GM18867 (cell line): ENCODE data around the gene KRTAP9-6.
"Not testable (repeated sequence)": the region's sequence is repeated elsewhere in the genome, so short reads cannot be mapped to it uniquely, and the experiment has no call there.

ENCODE experiments used
- ATAC-seq: cut with Tn5 transposase; IDR thresholded peaks from one replicate; pipeline ENCODE4 v1.9.1; 2021; ENCODE audit warnings: mild to moderate bottlenecking, moderate library complexity; ENCODE audit not compliant: unreplicated experiment

Gene KRTAP9-6, protein sequence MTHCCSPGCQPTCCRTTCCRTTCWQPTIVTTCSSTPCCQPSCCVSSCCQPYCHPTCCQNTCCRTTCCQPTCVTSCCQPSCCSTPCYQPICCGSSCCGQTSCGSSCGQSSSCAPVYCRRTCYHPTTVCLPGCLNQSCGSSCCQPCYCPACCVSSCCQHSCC

GRCh38 chr17:41265078-41265477 is at the start of gene KRTAP9-6:
Gene KRTAP9-6, plus strand, starts transcription at chr17:41265378. Its CDS starts 0 bp downstream, at chr17:41265378.
- no peak for ATAC-seq

- ATAC-seq, result no peak
Measured at GRCh38 chr17:41215681-41216080, 49.5 kb upstream of the KRTAP9-6 start.

DNA sequence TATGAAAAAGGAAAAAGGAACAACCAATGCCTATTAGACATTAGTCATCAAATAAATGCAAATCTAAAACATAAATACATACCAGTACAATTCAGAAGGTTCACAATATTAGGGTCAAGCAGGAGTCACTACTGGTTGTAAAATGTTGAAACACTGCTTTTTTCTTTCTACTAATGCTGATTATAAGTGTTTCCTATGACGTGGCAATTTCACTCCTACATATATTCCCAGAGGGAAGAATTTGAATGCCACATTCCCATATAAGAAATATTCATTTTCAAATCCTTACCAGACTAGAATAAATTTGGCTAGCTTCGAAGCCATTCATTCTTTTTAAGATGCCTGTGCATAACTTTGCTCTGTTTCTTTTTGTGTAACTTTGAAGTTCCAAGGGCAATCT is 41.4 kb upstream of the KRTAP9-6 start:
- ATAC-seq, result no peak

DNA sequence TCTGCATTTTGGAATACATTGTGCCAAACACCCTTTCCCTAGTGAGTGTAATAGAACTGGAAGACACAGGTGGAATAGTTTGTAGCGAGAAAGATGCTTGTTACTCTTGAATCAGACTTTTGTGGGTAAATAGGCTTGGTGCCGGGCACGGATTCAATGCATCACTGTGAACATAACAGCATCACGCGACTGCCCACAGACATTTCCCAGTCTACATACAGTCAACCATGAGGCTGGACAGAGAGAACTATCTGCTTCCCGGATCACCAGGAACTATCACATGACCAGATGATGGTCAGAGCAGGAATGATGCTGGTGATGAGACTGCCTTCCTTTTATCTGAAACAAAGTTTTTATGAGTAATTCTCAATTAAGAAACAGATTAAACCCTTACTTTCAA is 39.1 kb upstream of the KRTAP9-6 start:
- ATAC-seq, result no peak

DNA sequence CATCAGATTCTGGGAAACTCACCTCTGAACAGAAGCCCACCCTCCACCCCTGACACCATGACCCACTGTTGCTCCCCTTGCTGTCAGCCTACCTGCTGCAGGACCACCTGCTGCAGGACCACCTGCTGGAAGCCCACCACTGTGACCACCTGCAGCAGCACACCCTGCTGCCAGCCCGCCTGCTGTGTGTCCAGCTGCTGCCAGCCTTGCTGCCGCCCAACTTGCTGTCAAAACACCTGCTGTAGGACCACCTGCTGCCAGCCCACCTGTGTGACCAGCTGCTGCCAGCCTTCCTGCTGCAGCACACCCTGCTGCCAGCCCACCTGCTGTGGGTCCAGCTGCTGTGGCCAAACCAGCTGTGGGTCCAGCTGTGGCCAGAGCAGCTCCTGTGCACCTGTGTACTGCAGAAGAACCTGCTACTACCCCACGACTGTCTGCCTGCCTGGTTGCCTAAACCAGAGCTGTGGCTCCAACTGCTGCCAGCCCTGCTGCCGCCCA is 38.5 kb upstream of the KRTAP9-6 start, which contains the start of gene KRTAP9-2:
TSS of gene KRTAP9-2 (plus strand) at position 51 of the 498 bp plus-strand sequence. CDS start at position 58, 7 bp downstream.
- ATAC-seq, result not testable (repeated sequence)

- ATAC-seq, result no peak
Measured at GRCh38 chr17:41230094-41230493, 35.1 kb upstream of the KRTAP9-6 start.

GRCh38 chr17:41231731-41232130 is 33.4 kb upstream of the KRTAP9-6 start:
- no peak for ATAC-seq

GRCh38 chr17:41232399-41233105 is 32.6 kb upstream of the KRTAP9-6 start, which contains the start of gene KRTAP9-3:
Gene KRTAP9-3, plus strand, starts transcription at chr17:41232449. Its CDS starts 53 bp downstream, at chr17:41232502.
- not testable (repeated sequence) for ATAC-seq

DNA sequence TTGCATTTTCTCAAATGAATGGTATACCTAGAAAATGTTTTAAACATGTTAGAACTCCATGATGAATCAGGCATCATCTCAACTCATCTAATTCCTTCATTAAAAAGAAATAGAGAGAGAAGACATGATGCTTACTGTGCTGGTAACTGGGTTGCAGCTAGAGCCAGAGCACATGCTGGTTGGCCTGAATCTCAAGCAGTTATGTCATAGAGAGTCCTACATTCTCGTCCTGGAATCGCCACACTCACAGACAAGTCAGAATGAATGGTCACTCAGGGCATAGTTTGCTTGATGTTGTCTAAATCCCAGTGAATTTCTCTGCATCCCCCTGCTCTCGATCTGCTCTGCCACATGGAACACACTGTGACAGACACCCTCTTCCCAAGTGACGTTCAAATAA is 28.1 kb upstream of the KRTAP9-6 start:
- ATAC-seq, result not testable (repeated sequence)

DNA sequence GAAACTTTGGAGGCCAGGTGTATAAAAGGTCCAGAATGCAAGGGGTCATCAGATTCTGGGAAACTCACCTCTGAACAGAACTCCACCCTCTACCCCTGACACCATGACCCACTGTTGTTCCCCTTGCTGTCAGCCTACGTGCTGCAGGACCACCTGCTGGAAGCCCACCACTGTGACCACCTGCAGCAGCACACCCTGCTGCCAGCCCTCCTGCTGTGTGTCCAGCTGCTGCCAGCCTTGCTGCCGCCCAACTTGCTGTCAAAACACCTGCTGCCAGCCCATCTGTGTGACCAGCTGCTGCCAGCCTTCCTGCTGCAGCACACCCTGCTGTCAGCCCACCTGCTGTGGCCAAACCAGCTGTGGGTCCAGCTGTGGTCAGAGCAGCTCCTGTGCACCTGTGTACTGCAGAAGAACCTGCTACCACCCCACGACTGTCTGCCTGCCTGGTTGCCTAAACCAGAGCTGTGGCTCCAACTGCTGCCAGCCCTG is 27.2 kb upstream of the KRTAP9-6 start, which contains the start of gene KRTAP9-8:
TSS of gene KRTAP9-8 (plus strand) at position 51 of the 489 bp plus-strand sequence. CDS start at position 104, 53 bp downstream.
- ATAC-seq, result not testable (repeated sequence)

GRCh38 chr17:41246995-41247787 is 18.0 kb upstream of the KRTAP9-6 start:
- not testable (repeated sequence) for ATAC-seq

DNA sequence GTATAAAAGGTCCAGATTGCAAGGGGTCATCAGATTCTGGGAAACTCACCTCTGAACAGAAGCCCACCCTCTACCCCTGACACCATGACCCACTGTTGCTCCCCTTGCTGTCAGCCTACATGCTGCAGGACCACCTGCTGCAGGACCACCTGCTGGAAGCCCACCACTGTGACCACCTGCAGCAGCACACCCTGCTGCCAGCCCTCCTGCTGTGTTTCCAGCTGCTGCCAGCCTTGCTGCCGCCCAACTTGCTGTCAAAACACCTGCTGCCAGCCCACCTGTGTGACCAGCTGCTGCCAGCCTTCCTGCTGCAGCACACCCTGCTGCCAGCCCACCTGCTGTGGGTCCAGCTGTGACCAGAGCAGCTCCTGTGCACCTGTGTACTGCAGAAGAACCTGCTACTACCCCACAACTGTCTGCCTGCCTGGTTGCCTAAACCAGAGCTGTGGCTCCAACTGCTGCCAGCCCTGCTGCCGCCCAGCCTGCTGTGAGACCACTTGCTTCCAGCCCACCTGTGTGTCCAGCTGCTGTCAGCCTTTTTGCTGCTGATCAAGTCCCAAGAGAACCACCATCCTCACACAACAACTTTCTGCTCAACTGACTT is 15.4 kb upstream of the KRTAP9-6 start, which contains the start of gene KRTAP9-4:
TSS of gene KRTAP9-4 (plus strand) at position 51 of the 604 bp plus-strand sequence. CDS start at position 85, 34 bp downstream.
- not testable (repeated sequence) for ATAC-seq

GRCh38 chr17:41251261-41251660 is 13.9 kb upstream of the KRTAP9-6 start:
- no peak for ATAC-seq

GRCh38 chr17:41254861-41255260 is 10.3 kb upstream of the KRTAP9-6 start:
- no peak for ATAC-seq

DNA sequence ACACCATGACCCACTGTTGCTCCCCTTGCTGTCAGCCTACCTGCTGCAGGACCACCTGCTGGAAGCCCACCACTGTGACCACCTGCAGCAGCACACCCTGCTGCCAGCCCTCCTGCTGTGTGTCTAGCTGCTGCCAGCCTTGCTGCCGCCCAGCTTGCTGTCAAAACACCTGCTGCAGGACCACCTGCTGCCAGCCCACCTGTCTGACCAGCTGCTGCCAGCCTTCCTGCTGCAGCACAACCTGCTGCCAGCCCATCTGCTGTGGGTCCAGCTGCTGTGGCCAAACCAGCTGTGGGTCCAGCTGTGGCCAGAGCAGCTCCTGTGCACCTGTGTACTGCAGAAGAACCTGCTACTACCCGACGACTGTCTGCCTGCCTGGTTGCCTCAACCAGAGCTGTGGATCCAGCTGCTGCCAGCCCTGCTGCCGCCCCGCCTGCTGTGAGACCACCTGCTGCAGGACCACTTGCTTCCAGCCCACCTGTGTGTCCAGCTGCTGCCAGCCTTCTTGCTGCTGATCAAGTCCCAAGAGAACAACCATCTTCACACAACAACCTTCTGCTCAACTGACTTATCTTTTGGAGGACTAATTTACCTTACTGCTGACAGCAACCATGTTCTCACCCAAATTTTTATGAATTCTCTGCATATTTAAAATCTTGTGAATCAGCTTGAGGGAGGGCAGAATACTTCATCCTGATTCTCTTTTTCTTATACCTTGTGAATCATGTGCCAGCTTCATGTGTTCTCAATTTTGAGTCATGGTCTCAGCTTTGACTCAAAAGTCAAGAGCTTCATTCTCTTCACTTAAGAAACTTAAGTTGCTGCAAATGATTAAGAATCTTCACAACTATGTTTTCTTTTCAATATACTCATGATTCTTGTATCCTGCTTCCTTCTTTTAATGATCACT is 9.5 kb upstream of the KRTAP9-6 start, which contains the start of gene KRTAP9-9:
TSS of gene KRTAP9-9 (plus strand) at position 4 of the 910 bp plus-strand sequence.
- ATAC-seq, result not testable (repeated sequence)

DNA sequence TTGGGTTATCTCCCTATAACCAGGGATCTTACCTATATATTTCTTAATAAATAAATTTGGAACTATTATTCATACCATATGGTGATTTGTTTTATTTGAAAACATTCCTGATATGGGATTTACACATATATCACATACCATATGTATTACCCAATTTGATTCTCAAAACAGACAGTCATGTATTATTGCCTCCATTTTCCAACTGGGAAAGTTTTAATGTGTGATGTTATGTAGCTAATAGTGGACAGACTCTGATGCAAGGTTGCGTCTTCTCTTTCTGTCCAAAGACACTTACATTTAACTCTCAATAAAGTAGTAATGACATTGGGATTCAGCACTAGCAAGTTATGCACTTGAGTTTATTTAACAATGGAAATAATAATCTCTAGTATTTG is 8.9 kb upstream of the KRTAP9-6 start:
- no peak for ATAC-seq

DNA sequence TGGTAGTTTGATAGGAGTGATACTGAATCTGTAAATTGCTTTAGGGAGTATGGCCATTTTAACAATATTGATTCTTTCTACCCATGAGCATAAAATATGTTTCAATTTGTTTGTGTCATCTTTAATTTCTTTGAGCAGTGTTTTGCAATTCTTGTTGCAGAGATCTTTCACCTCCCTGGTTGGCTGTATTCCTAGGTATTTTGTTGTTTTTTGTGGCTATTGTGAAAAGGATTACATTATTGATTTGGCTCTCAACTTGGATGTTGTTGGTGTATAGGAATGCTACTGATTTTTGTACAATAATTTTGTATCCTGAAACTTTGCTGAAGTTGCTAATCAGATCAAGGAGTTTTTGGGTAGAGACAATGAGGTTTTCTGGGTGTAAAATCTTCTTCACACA is 6.8 kb upstream of the KRTAP9-6 start:
- no peak for ATAC-seq

DNA sequence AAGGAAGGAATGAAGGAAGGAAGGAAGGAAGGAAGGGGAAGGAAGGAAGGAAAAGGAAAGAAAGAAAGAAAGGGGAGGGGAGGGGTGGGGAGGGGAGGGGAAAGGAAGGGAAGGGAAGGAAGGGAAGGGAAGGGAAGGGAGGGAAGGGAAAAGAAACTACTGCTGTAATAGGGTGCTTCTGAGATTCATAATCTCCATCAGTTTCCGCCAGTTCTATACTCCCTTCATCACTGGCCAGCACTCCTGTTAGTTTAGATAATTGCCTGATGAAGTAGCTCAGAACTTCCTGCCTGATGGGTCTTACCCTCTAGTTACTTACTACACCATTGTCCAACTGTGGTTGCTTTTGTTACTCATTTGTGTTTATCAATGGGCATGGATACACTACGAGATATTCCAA is 2.0 kb upstream of the KRTAP9-6 start:
- ATAC-seq, result no peak

DNA sequence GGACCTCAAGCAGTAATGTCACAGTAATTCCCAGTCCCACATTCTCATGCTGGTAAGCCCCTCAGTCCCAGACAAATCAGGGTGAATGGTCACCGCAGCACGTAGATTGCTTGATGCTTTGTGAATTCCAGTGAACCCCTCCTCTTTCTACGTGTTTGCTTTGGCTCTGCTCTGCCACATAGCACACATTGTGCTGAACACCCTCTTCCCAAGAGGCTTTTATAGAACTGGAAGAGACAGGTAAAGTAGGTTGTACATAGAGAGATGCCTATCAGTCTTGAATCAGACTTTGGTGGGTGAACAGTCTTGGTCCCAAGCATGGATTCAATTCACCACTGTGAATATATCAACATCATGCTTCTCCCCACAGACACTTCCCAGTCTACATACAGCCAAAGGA is 579 bp upstream of the KRTAP9-6 start:
- ATAC-seq, result no peak
